ENCODE data around the gene GSG1L. TPM values are rescaled to one million over a fixed set of nuclear protein-coding genes. Genes with fewer than 3 reads are reported as not detected.

Gene GSG1L
- total RNA-seq, 1 experiment from 2014 or later, result not detected

DNA sequence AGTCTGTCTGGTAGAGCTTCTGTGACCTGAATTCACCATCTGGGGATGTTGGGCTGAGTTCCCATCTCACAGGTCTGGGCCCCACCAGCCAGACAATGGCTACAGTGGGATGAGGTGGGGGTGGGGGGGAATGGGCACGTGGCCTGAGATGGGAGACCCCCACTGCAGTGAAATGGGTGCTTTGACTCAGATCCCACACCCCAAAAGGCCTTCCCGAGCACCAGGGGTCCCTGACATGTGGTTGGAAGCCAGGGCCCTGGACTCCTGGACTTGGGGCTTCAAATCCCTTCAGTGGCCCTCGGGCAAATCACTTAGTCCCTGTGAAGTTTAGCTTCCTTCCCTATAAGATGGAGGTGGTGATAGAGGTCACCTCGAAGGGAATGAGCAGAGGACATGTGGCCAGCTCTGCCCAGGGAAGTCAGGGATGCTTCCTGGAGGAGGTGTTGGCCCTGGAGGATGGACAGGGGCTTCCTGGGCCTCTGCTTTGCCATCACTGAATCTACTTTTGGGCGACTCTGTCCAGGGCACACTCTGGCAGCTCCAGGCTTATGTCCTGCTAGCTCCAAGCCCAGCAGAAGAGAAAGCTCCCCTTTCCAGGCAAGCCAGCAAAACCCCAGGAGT, 295.4 kb downstream of the GSG1L start:
- H3K27me3 ChIP-seq (ENCODE audit: low read length), result no peaks in the 10 kb centered on the region
- no peaks in the 10 kb centered on the region for H3K4me1 ChIP-seq (ENCODE audit: low read length)
- H2AFZ ChIP-seq (ENCODE audit: low read length), result no peak overlapping the region
- no peak for DNase-seq
- H3K36me3 ChIP-seq (ENCODE audit: insufficient read depth, low read length), result no peaks in the 10 kb centered on the region
- no peaks in the 10 kb centered on the region for H3K79me2 ChIP-seq (ENCODE audit: low read length)
- H3K27ac ChIP-seq (ENCODE audit: low read length), result no peak overlapping the region
- no peak overlapping the region for H3K4me3 ChIP-seq (ENCODE audit: low read length)
- H3K9me2 ChIP-seq (replicated peaks; ENCODE audit: insufficient read depth, low read length), result no peaks in the 10 kb centered on the region
- H4K20me1 ChIP-seq (ENCODE audit: insufficient read depth, low read depth, low read length), result no peaks in the 10 kb centered on the region
- H3K9me3 ChIP-seq (ENCODE audit: low read length), result no peaks in the 10 kb centered on the region
- no peak overlapping the region for H3K9ac ChIP-seq (ENCODE audit: low read length)
- H3K4me2 ChIP-seq (ENCODE audit: low read depth, low read length, poor library complexity, severe bottlenecking), result no peak overlapping the region

GRCh38 chr16:27767081-27767480, 296.4 kb downstream of the GSG1L start:
- no peaks in the 10 kb centered on the region for H3K4me1 ChIP-seq (ENCODE audit: low read length)
- no peak overlapping the region for H3K9ac ChIP-seq (ENCODE audit: low read length)
- no peak overlapping the region for H3K4me3 ChIP-seq (ENCODE audit: low read length)
- no peak overlapping the region for H3K4me2 ChIP-seq (ENCODE audit: low read depth, low read length, poor library complexity, severe bottlenecking)
- no peaks in the 10 kb centered on the region for H3K9me3 ChIP-seq (ENCODE audit: low read length)
- no peak overlapping the region for H2AFZ ChIP-seq (ENCODE audit: low read length)
- H3K27me3 ChIP-seq (ENCODE audit: low read length), result no peaks in the 10 kb centered on the region
- H3K79me2 ChIP-seq (ENCODE audit: low read length), result no peaks in the 10 kb centered on the region
- H3K36me3 ChIP-seq (ENCODE audit: insufficient read depth, low read length), result no peaks in the 10 kb centered on the region
- no peaks in the 10 kb centered on the region for H4K20me1 ChIP-seq (ENCODE audit: insufficient read depth, low read depth, low read length)
- H3K27ac ChIP-seq (ENCODE audit: low read length), result no peak overlapping the region
- DNase-seq, result no peak
- H3K9me2 ChIP-seq (replicated peaks; ENCODE audit: insufficient read depth, low read length), result no peaks in the 10 kb centered on the region

DNA sequence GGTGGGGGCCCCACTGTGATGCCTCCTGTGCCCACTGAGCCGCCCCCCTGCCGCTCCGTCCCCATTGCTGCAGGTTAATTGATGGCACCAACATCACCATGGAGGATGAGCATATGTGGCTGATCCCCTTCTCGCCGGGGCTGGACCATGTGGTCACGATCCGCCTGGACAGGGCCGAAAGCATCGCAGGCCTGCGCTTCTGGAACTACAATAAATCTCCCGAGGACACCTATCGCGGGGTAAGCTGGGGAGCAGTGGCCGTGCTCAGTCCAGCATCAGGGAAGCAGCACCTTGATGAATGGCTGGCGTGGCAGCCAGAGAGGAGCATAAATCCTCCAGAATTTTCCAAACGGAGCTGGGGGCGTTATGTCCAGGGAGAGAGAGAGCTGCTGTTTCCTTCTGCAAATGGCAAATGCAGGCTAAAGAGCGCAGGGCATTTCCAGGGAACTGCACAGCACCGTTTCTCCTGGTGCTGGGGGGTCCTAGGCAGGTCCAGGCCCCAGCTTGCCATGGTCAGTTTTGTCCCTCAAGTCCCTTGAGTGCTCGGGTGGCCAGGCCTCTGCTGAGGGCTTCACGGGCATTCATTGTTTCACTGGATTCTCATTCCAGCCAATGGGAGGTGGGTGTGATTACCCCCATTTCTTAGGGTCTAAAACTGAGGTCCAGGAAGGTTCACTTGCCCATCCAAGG, 297.1 kb downstream of the GSG1L start:
- no peak for DNase-seq
- Histone ChIP-seq H2AFZ (ENCODE audit: low read length) (no peak overlapping the region), H3K4me3 (ENCODE audit: low read length) (no peak overlapping the region), H3K27ac (ENCODE audit: low read length) (no peak overlapping the region), H3K9ac (ENCODE audit: low read length) (no peak overlapping the region), H3K36me3 (ENCODE audit: insufficient read depth, low read length) (no peaks in the 10 kb centered on the region), H3K4me1 (ENCODE audit: low read length) (no peaks in the 10 kb centered on the region), H4K20me1 (ENCODE audit: insufficient read depth, low read depth, low read length) (no peaks in the 10 kb centered on the region), H3K9me3 (ENCODE audit: low read length) (no peaks in the 10 kb centered on the region), H3K79me2 (ENCODE audit: low read length) (no peaks in the 10 kb centered on the region), H3K27me3 (ENCODE audit: low read length) (no peaks in the 10 kb centered on the region), H3K9me2 (replicated peaks; ENCODE audit: insufficient read depth, low read length) (no peaks in the 10 kb centered on the region), H3K4me2 (ENCODE audit: low read depth, low read length, poor library complexity, severe bottlenecking) (no peak overlapping the region)

DNA sequence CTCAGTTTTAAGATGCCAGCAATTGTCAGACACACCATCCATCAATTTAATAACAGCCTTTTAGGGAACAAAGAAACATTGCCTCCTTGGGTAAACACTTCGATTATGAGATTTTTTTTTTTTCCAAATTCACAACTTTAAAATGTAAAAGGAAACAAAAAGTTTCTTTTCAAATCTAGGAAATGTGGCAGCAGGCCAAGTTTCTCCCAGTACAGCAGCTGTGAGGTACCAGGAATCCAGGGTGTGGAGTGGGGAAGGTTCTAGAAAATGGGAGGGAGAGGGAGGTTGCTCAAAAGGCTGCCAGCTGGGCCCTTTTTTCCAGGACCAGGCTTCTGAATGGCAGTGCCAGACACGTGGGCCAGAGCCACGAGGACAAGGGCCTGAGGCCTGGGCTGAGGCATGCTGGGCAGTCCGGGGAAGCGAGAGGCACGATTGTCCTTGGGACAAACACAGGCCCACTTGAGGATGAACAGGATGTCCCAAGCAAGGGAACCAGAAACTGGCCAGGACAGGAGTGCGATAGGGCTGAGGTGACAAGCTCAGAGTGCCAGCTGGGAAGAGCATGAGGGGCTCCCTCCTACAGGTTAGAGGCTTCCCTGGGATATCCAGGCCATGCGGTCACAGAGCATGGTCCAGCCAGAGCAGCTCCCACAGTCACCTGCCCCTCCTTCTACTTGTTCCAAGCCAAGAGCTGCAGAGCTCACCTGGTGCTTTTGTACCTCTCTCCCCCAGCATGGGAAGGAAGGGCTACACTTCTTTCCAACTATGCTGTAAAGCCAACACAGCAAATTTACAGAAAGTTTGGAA, 298.4 kb downstream of the GSG1L start:
- no peak overlapping the region for H3K4me2 ChIP-seq (ENCODE audit: low read depth, low read length, poor library complexity, severe bottlenecking)
- no peak for DNase-seq
- H3K9me3 ChIP-seq (ENCODE audit: low read length), result no peaks in the 10 kb centered on the region
- H3K4me3 ChIP-seq (ENCODE audit: low read length), result no peak overlapping the region
- H3K36me3 ChIP-seq (ENCODE audit: insufficient read depth, low read length), result no peaks in the 10 kb centered on the region
- no peak overlapping the region for H3K9ac ChIP-seq (ENCODE audit: low read length)
- H3K27me3 ChIP-seq (ENCODE audit: low read length), result no peaks in the 10 kb centered on the region
- H4K20me1 ChIP-seq (ENCODE audit: insufficient read depth, low read depth, low read length), result no peaks in the 10 kb centered on the region
- H3K4me1 ChIP-seq (ENCODE audit: low read length), result no peaks in the 10 kb centered on the region
- no peaks in the 10 kb centered on the region for H3K9me2 ChIP-seq (replicated peaks; ENCODE audit: insufficient read depth, low read length)
- no peak overlapping the region for H2AFZ ChIP-seq (ENCODE audit: low read length)
- H3K79me2 ChIP-seq (ENCODE audit: low read length), result no peaks in the 10 kb centered on the region
- H3K27ac ChIP-seq (ENCODE audit: low read length), result no peak overlapping the region

GRCh38 chr16:27764427-27764826, 299.1 kb downstream of the GSG1L start:
- Histone ChIP-seq H3K27ac (ENCODE audit: low read length) (no peak overlapping the region), H3K36me3 (ENCODE audit: insufficient read depth, low read length) (no peaks in the 10 kb centered on the region), H4K20me1 (ENCODE audit: insufficient read depth, low read depth, low read length) (no peaks in the 10 kb centered on the region), H3K9me2 (replicated peaks; ENCODE audit: insufficient read depth, low read length) (no peaks in the 10 kb centered on the region), H2AFZ (ENCODE audit: low read length) (no peak overlapping the region), H3K79me2 (ENCODE audit: low read length) (no peaks in the 10 kb centered on the region), H3K9me3 (ENCODE audit: low read length) (no peaks in the 10 kb centered on the region), H3K9ac (ENCODE audit: low read length) (no peak overlapping the region), H3K4me2 (ENCODE audit: low read depth, low read length, poor library complexity, severe bottlenecking) (no peak overlapping the region), H3K27me3 (ENCODE audit: low read length) (no peaks in the 10 kb centered on the region), H3K4me1 (ENCODE audit: low read length) (no peaks in the 10 kb centered on the region), H3K4me3 (ENCODE audit: low read length) (no peak overlapping the region)
- no peak for DNase-seq

DNA sequence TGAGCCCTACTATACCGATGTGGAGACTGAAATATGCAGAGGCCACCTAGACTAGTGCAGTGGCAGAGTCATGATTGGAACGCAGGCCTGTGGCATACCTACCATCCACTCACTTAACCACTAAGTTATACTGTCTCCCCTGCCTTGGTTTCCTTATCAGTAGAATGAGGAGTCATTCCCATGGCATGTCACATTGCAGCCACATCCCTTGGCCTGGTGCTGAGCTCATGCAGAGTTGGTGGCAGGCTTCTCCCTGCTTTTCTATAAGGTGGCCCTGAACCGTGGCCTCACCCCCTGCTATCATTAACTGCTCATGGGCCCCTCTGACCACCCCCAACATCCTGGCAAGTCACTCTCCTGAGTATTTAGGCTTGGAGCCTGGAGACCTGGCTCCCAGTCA, 301.1 kb downstream of the GSG1L start:
- H3K9me3 ChIP-seq (ENCODE audit: low read length), result no peaks in the 10 kb centered on the region
- H2AFZ ChIP-seq (ENCODE audit: low read length), result no peak overlapping the region
- H3K79me2 ChIP-seq (ENCODE audit: low read length), result no peaks in the 10 kb centered on the region
- no peak overlapping the region for H3K4me3 ChIP-seq (ENCODE audit: low read length)
- no peaks in the 10 kb centered on the region for H3K27me3 ChIP-seq (ENCODE audit: low read length)
- no peaks in the 10 kb centered on the region for H3K4me1 ChIP-seq (ENCODE audit: low read length)
- no peaks in the 10 kb centered on the region for H4K20me1 ChIP-seq (ENCODE audit: insufficient read depth, low read depth, low read length)
- H3K27ac ChIP-seq (ENCODE audit: low read length), result no peak overlapping the region
- no peak for DNase-seq
- H3K9ac ChIP-seq (ENCODE audit: low read length), result no peak overlapping the region
- H3K9me2 ChIP-seq (replicated peaks; ENCODE audit: insufficient read depth, low read length), result no peaks in the 10 kb centered on the region
- H3K36me3 ChIP-seq (ENCODE audit: insufficient read depth, low read length), result no peaks in the 10 kb centered on the region
- H3K4me2 ChIP-seq (ENCODE audit: low read depth, low read length, poor library complexity, severe bottlenecking), result no peak overlapping the region

DNA sequence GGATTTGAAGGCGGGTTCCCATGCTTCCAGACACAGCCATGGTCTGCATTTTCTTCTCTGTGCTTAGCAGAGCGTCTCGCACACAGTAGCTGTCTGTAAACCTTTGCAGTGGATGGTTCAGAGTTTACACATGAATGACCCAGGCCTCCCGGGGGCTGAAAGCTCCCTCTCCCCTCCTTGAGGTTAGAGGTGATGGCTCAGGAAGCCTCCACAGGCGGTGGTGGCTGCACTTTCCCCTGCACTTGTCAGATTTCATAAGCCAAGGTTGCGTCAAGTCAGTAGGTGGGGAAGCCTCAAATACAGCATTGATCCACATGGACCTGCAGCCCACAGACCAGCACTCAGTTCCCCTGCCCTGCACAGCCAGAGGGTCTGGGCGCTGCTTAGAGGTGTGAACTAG, 301.7 kb downstream of the GSG1L start:
- no peak overlapping the region for H3K4me3 ChIP-seq (ENCODE audit: low read length)
- no peak overlapping the region for H3K9ac ChIP-seq (ENCODE audit: low read length)
- H3K4me2 ChIP-seq (ENCODE audit: low read depth, low read length, poor library complexity, severe bottlenecking), result no peak overlapping the region
- no peak overlapping the region for H2AFZ ChIP-seq (ENCODE audit: low read length)
- no peaks in the 10 kb centered on the region for H3K9me3 ChIP-seq (ENCODE audit: low read length)
- H3K4me1 ChIP-seq (ENCODE audit: low read length), result no peaks in the 10 kb centered on the region
- DNase-seq, result no peak
- H4K20me1 ChIP-seq (ENCODE audit: insufficient read depth, low read depth, low read length), result no peaks in the 10 kb centered on the region
- no peaks in the 10 kb centered on the region for H3K36me3 ChIP-seq (ENCODE audit: insufficient read depth, low read length)
- H3K79me2 ChIP-seq (ENCODE audit: low read length), result no peaks in the 10 kb centered on the region
- no peak overlapping the region for H3K27ac ChIP-seq (ENCODE audit: low read length)
- H3K27me3 ChIP-seq (ENCODE audit: low read length), result no peaks in the 10 kb centered on the region
- H3K9me2 ChIP-seq (replicated peaks; ENCODE audit: insufficient read depth, low read length), result no peaks in the 10 kb centered on the region

GRCh38 chr16:27760789-27761176, 302.7 kb downstream of the GSG1L start:
- Histone ChIP-seq H2AFZ (ENCODE audit: low read length) (no peak overlapping the region), H3K9me2 (replicated peaks; ENCODE audit: insufficient read depth, low read length) (no peaks in the 10 kb centered on the region), H3K4me1 (ENCODE audit: low read length) (no peaks in the 10 kb centered on the region), H3K27me3 (ENCODE audit: low read length) (no peaks in the 10 kb centered on the region), H3K36me3 (ENCODE audit: insufficient read depth, low read length) (no peaks in the 10 kb centered on the region), H3K9ac (ENCODE audit: low read length) (no peak overlapping the region), H3K9me3 (ENCODE audit: low read length) (no peaks in the 10 kb centered on the region), H4K20me1 (ENCODE audit: insufficient read depth, low read depth, low read length) (no peaks in the 10 kb centered on the region), H3K4me2 (ENCODE audit: low read depth, low read length, poor library complexity, severe bottlenecking) (no peak overlapping the region), H3K79me2 (ENCODE audit: low read length) (no peaks in the 10 kb centered on the region), H3K4me3 (ENCODE audit: low read length) (no peak overlapping the region), H3K27ac (ENCODE audit: low read length) (no peak overlapping the region)
- DNase-seq, result no peak
